ENCODE data around the gene EHMT1.

The EHMT1 gene

GRCh38 chr9:137618105-137619067 is at the start of gene EHMT1:
EHMT1 (plus strand) TSS chr9:137619005; CDS start chr9:137619029, 24 bp downstream.
- peaks cover 25 to 27% of the 10 kb centered on the region in 2 donors for H3K4me1 ChIP-seq (ENCODE audit: control insufficient read depth in 2 of 2, insufficient read depth in 2 of 2, low read length in 2 of 2)
- peak within 1 kb of the TSS; percentile 91 to 93 for H3K27ac ChIP-seq (ENCODE audit: low read depth in 2 of 2, low read length in 2 of 2)
- H3K9ac ChIP-seq (ENCODE audit: low read depth in 1 of 2, low read length in 2 of 2): peak within 1 kb of the TSS; percentile 86 to 91
- H3K4me3 ChIP-seq (ENCODE audit: low read length in 2 of 2): peak within 1 kb of the TSS; percentile 92 to 94
- H3K9me3 ChIP-seq (ENCODE audit: control insufficient read depth in 2 of 2, low read length in 2 of 2): no peaks in the 10 kb centered on the region
- H3K27me3 ChIP-seq (ENCODE audit: control insufficient read depth in 2 of 2, insufficient read depth in 2 of 2, low read length in 2 of 2): no peaks in the 10 kb centered on the region
- peaks cover 20% of the 10 kb centered on the region in 2 donors for H3K36me3 ChIP-seq (ENCODE audit: control insufficient read depth in 2 of 2, insufficient read depth in 2 of 2, low read length in 2 of 2)

- H3K4me1 ChIP-seq (ENCODE audit: control insufficient read depth in 2 of 2, insufficient read depth in 2 of 2, low read length in 2 of 2): no peaks in the 10 kb centered on the region
- no peaks in the 10 kb centered on the region for H3K9me3 ChIP-seq (ENCODE audit: control insufficient read depth in 2 of 2, low read length in 2 of 2)
- no peak overlapping the region for H3K27ac ChIP-seq (ENCODE audit: low read depth in 2 of 2, low read length in 2 of 2)
- H3K27me3 ChIP-seq (ENCODE audit: control insufficient read depth in 2 of 2, insufficient read depth in 2 of 2, low read length in 2 of 2): no peaks in the 10 kb centered on the region
- no peak overlapping the region for H3K9ac ChIP-seq (ENCODE audit: low read depth in 1 of 2, low read length in 2 of 2)
- H3K4me3 ChIP-seq (ENCODE audit: low read length in 2 of 2): no peak overlapping the region
- H3K36me3 ChIP-seq (ENCODE audit: control insufficient read depth in 2 of 2, insufficient read depth in 2 of 2, low read length in 2 of 2): peaks cover 28 to 30% of the 10 kb centered on the region in 2 donors
These were observed 49.1 kb upstream of the EHMT1 start for GRCh38 chr9:137569609-137570203.

- no peaks in the 10 kb centered on the region for H3K9me3 ChIP-seq (ENCODE audit: control insufficient read depth in 2 of 2, low read length in 2 of 2)
- no peak overlapping the region for H3K4me3 ChIP-seq (ENCODE audit: low read length in 2 of 2)
- no peaks in the 10 kb centered on the region for H3K4me1 ChIP-seq (ENCODE audit: control insufficient read depth in 2 of 2, insufficient read depth in 2 of 2, low read length in 2 of 2)
- H3K36me3 ChIP-seq (ENCODE audit: control insufficient read depth in 2 of 2, insufficient read depth in 2 of 2, low read length in 2 of 2): peaks cover 31 to 32% of the 10 kb centered on the region in 2 donors
- H3K27ac ChIP-seq (ENCODE audit: low read depth in 2 of 2, low read length in 2 of 2): no peak overlapping the region
- H3K9ac ChIP-seq (ENCODE audit: low read depth in 1 of 2, low read length in 2 of 2): no peak overlapping the region
- no peaks in the 10 kb centered on the region for H3K27me3 ChIP-seq (ENCODE audit: control insufficient read depth in 2 of 2, insufficient read depth in 2 of 2, low read length in 2 of 2)
These were observed 48.2 kb upstream of the EHMT1 start for GRCh38 chr9:137570566-137570965.

- H3K36me3 ChIP-seq (ENCODE audit: control insufficient read depth in 2 of 2, insufficient read depth in 2 of 2, low read length in 2 of 2): peaks cover 25 to 38% of the 10 kb centered on the region in 2 donors
These were observed 44.6 kb upstream of the EHMT1 start for GRCh38 chr9:137574192-137574591.

GRCh38 chr9:137575364-137575715 is 43.5 kb upstream of the EHMT1 start:
- H3K4me3 ChIP-seq (ENCODE audit: low read length in 2 of 2): no peak overlapping the region
- no peaks in the 10 kb centered on the region for H3K27me3 ChIP-seq (ENCODE audit: control insufficient read depth in 2 of 2, insufficient read depth in 2 of 2, low read length in 2 of 2)
- peaks cover 11 to 12% of the 10 kb centered on the region in 2 donors for H3K4me1 ChIP-seq (ENCODE audit: control insufficient read depth in 2 of 2, insufficient read depth in 2 of 2, low read length in 2 of 2)
- peaks cover 25 to 37% of the 10 kb centered on the region in 2 donors for H3K36me3 ChIP-seq (ENCODE audit: control insufficient read depth in 2 of 2, insufficient read depth in 2 of 2, low read length in 2 of 2)
- H3K9ac ChIP-seq (ENCODE audit: low read depth in 1 of 2, low read length in 2 of 2): no peak overlapping the region
- H3K9me3 ChIP-seq (ENCODE audit: control insufficient read depth in 2 of 2, low read length in 2 of 2): no peaks in the 10 kb centered on the region
- H3K27ac ChIP-seq (ENCODE audit: low read depth in 2 of 2, low read length in 2 of 2): no peak overlapping the region

More at GRCh38 chr9:137574192-137574591, 44.6 kb upstream of the EHMT1 start:
- Histone ChIP-seq H3K27ac (ENCODE audit: low read depth in 2 of 2, low read length in 2 of 2) (no peak overlapping the region), H3K27me3 (ENCODE audit: control insufficient read depth in 2 of 2, insufficient read depth in 2 of 2, low read length in 2 of 2) (no peaks in the 10 kb centered on the region), H3K4me1 (ENCODE audit: control insufficient read depth in 2 of 2, insufficient read depth in 2 of 2, low read length in 2 of 2) (peaks cover 11% of the 10 kb centered on the region in 2 donors), H3K9ac (ENCODE audit: low read depth in 1 of 2, low read length in 2 of 2) (no peak overlapping the region), H3K9me3 (ENCODE audit: control insufficient read depth in 2 of 2, low read length in 2 of 2) (no peaks in the 10 kb centered on the region), H3K4me3 (ENCODE audit: low read length in 2 of 2) (no peak overlapping the region)

GRCh38 chr9:137575716-137576411 is 42.9 kb upstream of the EHMT1 start:
- no peaks in the 10 kb centered on the region for H3K9me3 ChIP-seq (ENCODE audit: control insufficient read depth in 2 of 2, low read length in 2 of 2)
- no peaks in the 10 kb centered on the region for H3K27me3 ChIP-seq (ENCODE audit: control insufficient read depth in 2 of 2, insufficient read depth in 2 of 2, low read length in 2 of 2)
- H3K4me3 ChIP-seq (ENCODE audit: low read length in 2 of 2): no peak overlapping the region
- H3K9ac ChIP-seq (ENCODE audit: low read depth in 1 of 2, low read length in 2 of 2): no peak overlapping the region
- peaks cover 25 to 33% of the 10 kb centered on the region in 2 donors for H3K36me3 ChIP-seq (ENCODE audit: control insufficient read depth in 2 of 2, insufficient read depth in 2 of 2, low read length in 2 of 2)
- H3K27ac ChIP-seq (ENCODE audit: low read depth in 2 of 2, low read length in 2 of 2): no peak overlapping the region
- H3K4me1 ChIP-seq (ENCODE audit: control insufficient read depth in 2 of 2, insufficient read depth in 2 of 2, low read length in 2 of 2): peaks cover 11 to 12% of the 10 kb centered on the region in 2 donors

- no peaks in the 10 kb centered on the region for H3K9me3 ChIP-seq (ENCODE audit: control insufficient read depth in 2 of 2, low read length in 2 of 2)
- H3K27me3 ChIP-seq (ENCODE audit: control insufficient read depth in 2 of 2, insufficient read depth in 2 of 2, low read length in 2 of 2): no peaks in the 10 kb centered on the region
- H3K27ac ChIP-seq (ENCODE audit: low read depth in 2 of 2, low read length in 2 of 2): peak within 1 kb of the TSS; percentile 81 to 82
- peak within 1 kb of the TSS; percentile 84 to 94 for H3K4me3 ChIP-seq (ENCODE audit: low read length in 2 of 2)
- H3K36me3 ChIP-seq (ENCODE audit: control insufficient read depth in 2 of 2, insufficient read depth in 2 of 2, low read length in 2 of 2): peaks cover 21 to 30% of the 10 kb centered on the region in 2 donors
- H3K9ac ChIP-seq (ENCODE audit: low read depth in 1 of 2, low read length in 2 of 2): peak within 1 kb of the TSS; percentile 78 to 88
- peaks cover 11 to 12% of the 10 kb centered on the region in 2 donors for H3K4me1 ChIP-seq (ENCODE audit: control insufficient read depth in 2 of 2, insufficient read depth in 2 of 2, low read length in 2 of 2)
These were observed 40.1 kb upstream of the EHMT1 start, which contains the start of gene DPH7 for GRCh38 chr9:137578518-137579258. DPH7 (minus strand) TSS chr9:137578925; CDS start chr9:137578777, 148 bp downstream.

- Histone ChIP-seq H3K36me3 (ENCODE audit: control insufficient read depth in 2 of 2, insufficient read depth in 2 of 2, low read length in 2 of 2) (peaks cover 20 to 24% of the 10 kb centered on the region in 2 donors), H3K4me1 (ENCODE audit: control insufficient read depth in 2 of 2, insufficient read depth in 2 of 2, low read length in 2 of 2) (peaks cover 11 to 12% of the 10 kb centered on the region in 2 donors), H3K27me3 (ENCODE audit: control insufficient read depth in 2 of 2, insufficient read depth in 2 of 2, low read length in 2 of 2) (no peaks in the 10 kb centered on the region), H3K4me3 (ENCODE audit: low read length in 2 of 2) (peak overlapping the region; percentile 60 to 94), H3K9ac (ENCODE audit: low read depth in 1 of 2, low read length in 2 of 2) (peak overlapping the region in 1 of 2 donors; percentile 78), H3K27ac (ENCODE audit: low read depth in 2 of 2, low read length in 2 of 2) (peak overlapping the region; percentile 81 to 82), H3K9me3 (ENCODE audit: control insufficient read depth in 2 of 2, low read length in 2 of 2) (no peaks in the 10 kb centered on the region)
These were observed 39.6 kb upstream of the EHMT1 start for GRCh38 chr9:137579259-137579604.

GRCh38 chr9:137580209-137580953 is 38.4 kb upstream of the EHMT1 start:
- Histone ChIP-seq H3K9me3 (ENCODE audit: control insufficient read depth in 2 of 2, low read length in 2 of 2) (no peaks in the 10 kb centered on the region), H3K4me1 (ENCODE audit: control insufficient read depth in 2 of 2, insufficient read depth in 2 of 2, low read length in 2 of 2) (peaks cover 11 to 12% of the 10 kb centered on the region in 2 donors), H3K36me3 (ENCODE audit: control insufficient read depth in 2 of 2, insufficient read depth in 2 of 2, low read length in 2 of 2) (peaks cover 13 to 17% of the 10 kb centered on the region in 2 donors), H3K27ac (ENCODE audit: low read depth in 2 of 2, low read length in 2 of 2) (no peak overlapping the region), H3K27me3 (ENCODE audit: control insufficient read depth in 2 of 2, insufficient read depth in 2 of 2, low read length in 2 of 2) (no peaks in the 10 kb centered on the region), H3K9ac (ENCODE audit: low read depth in 1 of 2, low read length in 2 of 2) (no peak overlapping the region), H3K4me3 (ENCODE audit: low read length in 2 of 2) (no peak overlapping the region)
